HL-60 (cell line): ENCODE measurements around the gene COL13A1.

ENCODE experiments used
- DNase-seq, 2 experiments: peaks; one replicate each; pipeline ENCODE4 v3.0.0-alpha.2; 2010 to 2020; ENCODE audit warnings: low read depth in 1 of 2, low spot score in 1 of 2
- H3K27ac ChIP-seq: fragments of 250-450 bp; sonication (Bioruptor Pico); replicated peaks from 2 replicates; pipeline ENCODE4 v1.5.1; 2020; ENCODE audit warnings: mild to moderate bottlenecking, moderate library complexity
- H3K27me3 ChIP-seq: fragments of 250-450 bp; sonication (Bioruptor Pico); 2 replicates; pipeline ENCODE4 v1.5.1; 2021; ENCODE audit warnings: mild to moderate bottlenecking, moderate library complexity; ENCODE audit not compliant: insufficient read depth, poor library complexity, severe bottlenecking
- H3K4me3 ChIP-seq: replicated peaks from 2 replicates; pipeline ENCODE4 v1.5.1; 2011; ENCODE audit warnings: mild to moderate bottlenecking, control low read depth, low read length; ENCODE audit not compliant: insufficient read depth
- GABPA ChIP-seq: IDR thresholded peaks from 2 replicates; pipeline ENCODE4 v1.6.1; 2012; ENCODE audit warnings: low read depth
- POLR2AphosphoS5 ChIP-seq: IDR thresholded peaks from 2 replicates; pipeline ENCODE4 v1.6.1; 2012; ENCODE audit warnings: low read depth
- REST ChIP-seq: IDR thresholded peaks from 2 replicates; pipeline ENCODE4 v1.6.1; 2012; ENCODE audit warnings: low read depth; ENCODE audit not compliant: insufficient replicate concordance
- SPI1 ChIP-seq: IDR thresholded peaks from 2 replicates; pipeline ENCODE4 v1.6.1; 2012; ENCODE audit warnings: low read depth, mild to moderate bottlenecking, borderline replicate concordance
- TF ChIP-seq, protein P1 (sequence below): IDR thresholded peaks from one replicate; pipeline ENCODE4 v1.5.1; 2011; ENCODE audit warnings: low read length, control low read depth, inconsistent platforms; ENCODE audit not compliant: insufficient read depth

COL13A1 gene

DNA sequence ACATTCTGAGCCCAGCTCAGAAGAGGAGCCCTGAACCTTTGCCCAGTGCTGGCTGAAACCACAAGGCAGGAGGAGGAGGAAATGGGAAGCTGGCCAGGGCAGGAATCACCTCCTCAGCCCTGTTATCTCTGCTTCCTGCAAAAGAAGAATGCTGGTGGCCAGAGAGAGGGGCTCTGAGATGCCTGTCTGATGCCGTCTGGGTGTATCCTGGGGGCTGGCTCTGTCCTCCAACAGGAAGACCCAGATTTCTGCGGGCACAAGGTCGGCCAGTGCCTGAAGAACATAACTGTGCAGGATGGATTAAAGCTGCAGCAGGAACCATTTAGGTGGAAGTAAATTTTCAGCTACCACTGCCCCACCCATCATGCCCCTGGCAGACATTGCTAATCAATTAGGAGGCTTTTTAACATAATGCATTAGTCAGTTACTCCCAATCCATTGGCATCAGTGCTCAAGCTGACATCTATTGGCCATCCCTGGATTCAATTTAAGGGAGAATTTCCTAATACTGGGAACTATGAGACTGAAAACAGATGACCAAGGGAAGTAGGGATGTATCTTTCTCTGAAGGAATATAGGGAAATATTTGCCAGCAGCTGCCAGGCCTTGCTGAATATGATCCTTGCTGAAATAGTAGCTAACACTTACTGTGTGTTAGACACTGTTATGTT is 67.7 kb downstream of the COL13A1 start:
- Histone ChIP-seq H3K27me3 (peaks cover 1% of the 10 kb centered on the region), H3K4me3 (no peak overlapping the region), H3K27ac (no peak overlapping the region)
- TF ChIP-seq POLR2AphosphoS5: no peak
- DNase-seq: no peak

DNA sequence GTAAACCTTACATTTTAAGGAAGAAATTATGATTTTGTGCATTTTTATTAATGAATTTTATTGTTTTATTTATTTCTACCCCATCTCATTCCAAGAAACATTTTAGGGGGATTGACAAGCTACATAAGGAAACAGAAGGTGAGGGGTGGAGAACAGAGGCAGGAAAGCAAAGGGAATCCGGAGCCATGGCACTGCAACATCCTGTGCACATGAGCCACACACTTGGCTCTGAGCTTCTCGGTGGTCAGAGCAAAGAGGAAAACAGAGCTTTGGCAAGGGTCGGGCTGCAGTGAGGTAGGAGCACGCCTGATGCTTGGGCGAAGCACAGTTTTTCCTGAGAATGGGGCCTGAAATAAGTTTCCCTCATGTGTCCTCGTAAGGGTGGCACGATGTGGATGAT is 68.9 kb downstream of the COL13A1 start:
- Histone ChIP-seq H3K4me3 (no peak overlapping the region), H3K27ac (no peak overlapping the region), H3K27me3 (no peaks in the 10 kb centered on the region)
- TF ChIP-seq POLR2AphosphoS5 (no peak), GABPA (no peak), REST (no peak), SPI1 (no peak)
- TF ChIP-seq, protein P1, sequence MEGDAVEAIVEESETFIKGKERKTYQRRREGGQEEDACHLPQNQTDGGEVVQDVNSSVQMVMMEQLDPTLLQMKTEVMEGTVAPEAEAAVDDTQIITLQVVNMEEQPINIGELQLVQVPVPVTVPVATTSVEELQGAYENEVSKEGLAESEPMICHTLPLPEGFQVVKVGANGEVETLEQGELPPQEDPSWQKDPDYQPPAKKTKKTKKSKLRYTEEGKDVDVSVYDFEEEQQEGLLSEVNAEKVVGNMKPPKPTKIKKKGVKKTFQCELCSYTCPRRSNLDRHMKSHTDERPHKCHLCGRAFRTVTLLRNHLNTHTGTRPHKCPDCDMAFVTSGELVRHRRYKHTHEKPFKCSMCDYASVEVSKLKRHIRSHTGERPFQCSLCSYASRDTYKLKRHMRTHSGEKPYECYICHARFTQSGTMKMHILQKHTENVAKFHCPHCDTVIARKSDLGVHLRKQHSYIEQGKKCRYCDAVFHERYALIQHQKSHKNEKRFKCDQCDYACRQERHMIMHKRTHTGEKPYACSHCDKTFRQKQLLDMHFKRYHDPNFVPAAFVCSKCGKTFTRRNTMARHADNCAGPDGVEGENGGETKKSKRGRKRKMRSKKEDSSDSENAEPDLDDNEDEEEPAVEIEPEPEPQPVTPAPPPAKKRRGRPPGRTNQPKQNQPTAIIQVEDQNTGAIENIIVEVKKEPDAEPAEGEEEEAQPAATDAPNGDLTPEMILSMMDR: no peak
- DNase-seq: no peak

DNA sequence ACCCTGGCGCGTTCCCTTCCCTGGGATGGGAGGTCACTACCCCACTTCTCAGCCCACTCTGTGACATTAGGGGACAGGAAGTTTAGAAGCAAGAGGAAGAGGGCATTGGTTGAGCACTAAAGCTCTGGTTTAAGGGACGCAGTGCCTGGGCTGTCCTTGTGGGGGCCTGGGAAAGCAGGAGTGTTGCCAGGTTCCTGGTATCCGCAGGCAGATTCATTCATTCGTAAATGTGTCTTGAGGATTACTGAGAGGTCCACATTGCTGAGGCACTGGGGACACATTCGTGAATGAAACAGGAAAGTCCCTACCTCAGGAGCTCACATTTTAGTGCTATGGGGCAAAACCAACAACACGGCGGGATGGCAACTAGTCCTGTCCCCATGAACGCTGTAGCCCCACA is 69.4 kb downstream of the COL13A1 start:
- DNase-seq: no peak
- TF ChIP-seq POLR2AphosphoS5: no peak
- TF ChIP-seq REST: no peak
- no peak for TF ChIP-seq SPI1
- TF ChIP-seq, protein P1: no peak
- Histone ChIP-seq H3K27me3 (no peaks in the 10 kb centered on the region), H3K4me3 (no peak overlapping the region), H3K27ac (no peak overlapping the region)

- Histone ChIP-seq H3K27me3 (no peaks in the 10 kb centered on the region), H3K27ac (no peak overlapping the region), H3K4me3 (no peak overlapping the region)
- no peak for DNase-seq
- TF ChIP-seq, protein P1: no peak
- TF ChIP-seq GABPA (no peak), POLR2AphosphoS5 (no peak), REST (no peak)
These were observed 70.6 kb downstream of the COL13A1 start for GRCh38 chr10:69872323-69872722.
